GM21390 (cell line): ENCODE results near the gene SHC1.

Experiments
- ATAC-seq: cut with Tn5 transposase; IDR thresholded peaks from one replicate; pipeline ENCODE4 v1.9.1; 2021; ENCODE audit not compliant: unreplicated experiment

Gene SHC1

DNA sequence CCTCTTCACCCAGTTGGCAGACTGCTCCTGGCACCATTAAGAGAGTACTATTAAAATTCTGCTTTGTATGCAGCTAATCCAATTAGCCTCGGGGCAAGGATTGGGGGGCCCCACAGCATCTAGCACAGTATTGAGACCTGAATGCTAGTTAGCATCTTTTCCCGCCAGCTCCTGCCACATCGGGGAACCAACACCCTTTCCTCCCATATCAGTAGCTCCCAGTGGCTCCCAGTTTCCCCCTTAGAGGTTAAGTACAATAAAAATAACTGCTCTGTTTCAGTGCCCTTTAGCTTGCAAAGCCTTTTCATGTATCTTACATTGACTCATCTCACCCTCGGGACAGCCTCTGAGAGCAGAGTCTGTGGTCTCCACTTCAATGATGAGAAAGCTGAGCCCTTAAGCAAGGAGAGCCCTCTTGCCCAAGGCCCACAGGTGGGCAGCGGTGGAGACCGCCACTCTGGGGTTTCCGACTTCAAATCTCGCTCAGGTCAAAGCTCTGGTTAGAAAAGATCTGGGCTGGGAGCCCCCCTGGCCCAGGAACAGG, 29.8 kb downstream of the SHC1 start:
- no peak for ATAC-seq

DNA sequence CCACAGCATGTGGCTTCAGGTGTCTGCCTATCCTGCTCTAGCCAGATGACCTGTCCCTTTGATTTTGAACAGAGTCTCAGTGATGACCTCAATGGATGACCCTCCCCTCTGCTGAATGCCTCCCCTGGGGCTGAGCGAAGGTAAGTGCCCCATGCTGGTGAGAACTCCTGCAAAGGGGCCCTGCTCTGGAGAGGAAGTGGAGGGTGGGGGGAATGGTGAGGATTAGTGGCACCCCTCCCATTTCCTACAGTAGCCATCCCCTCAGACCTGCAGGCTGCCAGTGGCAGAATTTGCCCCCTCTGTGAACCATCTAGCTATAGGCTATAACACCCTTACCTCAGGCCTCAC, 30.4 kb downstream of the SHC1 start:
- ATAC-seq, result no peak

DNA sequence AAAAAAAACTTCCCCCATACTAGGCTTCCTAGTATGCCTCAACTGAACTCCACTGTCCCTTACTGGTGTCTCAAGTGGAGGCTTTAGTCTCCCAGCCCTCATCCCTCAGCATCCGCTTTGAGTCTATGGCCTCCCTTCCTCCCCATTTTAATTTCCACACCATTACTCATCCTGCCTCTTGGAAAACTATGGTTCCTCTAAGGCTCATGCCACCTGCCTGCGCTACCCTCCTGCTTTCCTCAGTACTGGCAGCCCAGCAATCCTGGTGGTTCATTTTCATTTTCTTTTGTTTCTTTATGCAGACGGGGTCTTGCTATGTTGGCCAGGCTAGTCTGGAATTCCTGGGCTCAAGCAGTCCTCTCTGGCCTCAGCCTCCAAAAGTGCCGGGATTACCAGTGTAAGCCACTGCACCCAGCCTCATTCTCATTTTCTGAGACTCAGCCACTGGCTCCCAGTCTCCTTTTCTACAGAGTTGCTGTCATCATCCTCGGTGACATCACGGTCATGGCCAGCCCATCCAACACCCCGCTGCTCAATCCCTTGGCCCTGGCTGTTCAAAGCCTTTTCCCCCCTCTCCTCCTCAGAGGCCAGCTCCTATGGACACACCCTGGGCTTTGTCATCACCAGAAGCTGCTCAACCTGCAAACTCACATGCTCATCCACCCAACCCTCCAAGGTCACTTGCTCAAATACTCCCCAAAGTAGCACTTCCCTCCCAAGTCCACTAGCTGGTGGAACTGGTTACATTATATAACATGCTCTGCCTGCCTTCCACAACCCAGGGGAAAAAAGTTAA, 31.7 kb downstream of the SHC1 start:
- ATAC-seq, result no peak

DNA sequence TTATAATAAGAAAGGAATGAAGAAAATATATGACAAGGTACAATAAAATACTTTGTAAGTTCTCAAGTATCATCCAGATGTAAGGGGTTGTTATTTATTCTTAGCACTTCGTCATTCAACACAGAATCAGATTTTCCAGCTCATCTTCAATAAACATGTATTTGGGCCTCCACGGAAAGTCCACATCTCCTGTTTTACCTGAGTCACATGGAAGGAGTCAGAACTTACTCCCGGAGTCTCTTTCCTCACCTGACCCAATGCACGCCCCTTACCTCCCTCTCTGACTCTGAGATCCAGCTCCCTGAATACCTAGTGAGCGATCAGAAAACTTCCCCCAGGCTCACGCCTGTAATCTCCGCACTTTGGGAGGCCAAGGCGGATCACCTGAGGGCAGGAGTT, 32.6 kb downstream of the SHC1 start:
- no peak for ATAC-seq

DNA sequence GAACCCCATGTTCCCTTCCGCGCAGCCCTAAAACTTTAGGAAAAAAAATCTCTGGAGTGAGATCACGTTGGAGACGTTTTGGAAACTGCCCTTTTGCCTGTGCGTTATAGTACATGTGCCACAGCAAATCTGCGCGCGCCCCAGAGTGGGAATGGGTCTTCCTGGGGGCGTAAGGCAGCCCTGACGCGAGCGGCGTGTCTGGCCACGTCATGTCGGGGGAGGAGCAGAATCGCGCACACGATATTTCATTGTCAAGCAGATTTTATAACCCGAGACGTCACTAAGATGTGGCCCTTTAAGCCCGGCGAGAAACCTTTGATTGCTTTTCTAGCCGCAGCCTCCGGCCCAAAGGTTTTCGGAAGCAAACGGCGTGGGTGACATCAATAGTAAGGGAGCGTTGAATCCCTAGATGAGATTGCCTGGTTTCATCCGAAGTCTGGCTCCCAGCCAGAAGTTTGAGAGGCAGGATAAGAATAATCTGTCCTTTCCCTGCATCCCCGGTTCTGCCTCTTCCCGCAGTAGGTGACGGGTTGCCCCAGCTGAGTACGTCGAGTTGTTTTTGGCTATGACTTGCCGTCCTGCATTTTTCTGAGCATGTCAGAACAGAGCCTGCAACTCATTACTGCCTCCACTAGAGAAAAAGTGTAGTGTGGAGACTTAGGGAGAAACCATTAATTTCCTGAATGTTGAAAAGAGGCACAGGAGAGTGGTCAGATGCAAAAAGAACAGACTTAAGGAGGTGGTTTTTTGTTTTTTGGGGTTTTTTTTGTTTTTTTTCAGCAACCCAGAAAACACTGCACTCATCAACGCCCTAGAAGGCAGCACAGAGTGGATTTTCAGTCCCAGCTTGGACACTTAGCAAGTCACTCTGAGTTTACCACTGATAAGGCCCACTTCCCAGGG, 33.2 kb downstream of the SHC1 start:
- peak; percentile 53 for ATAC-seq

DNA sequence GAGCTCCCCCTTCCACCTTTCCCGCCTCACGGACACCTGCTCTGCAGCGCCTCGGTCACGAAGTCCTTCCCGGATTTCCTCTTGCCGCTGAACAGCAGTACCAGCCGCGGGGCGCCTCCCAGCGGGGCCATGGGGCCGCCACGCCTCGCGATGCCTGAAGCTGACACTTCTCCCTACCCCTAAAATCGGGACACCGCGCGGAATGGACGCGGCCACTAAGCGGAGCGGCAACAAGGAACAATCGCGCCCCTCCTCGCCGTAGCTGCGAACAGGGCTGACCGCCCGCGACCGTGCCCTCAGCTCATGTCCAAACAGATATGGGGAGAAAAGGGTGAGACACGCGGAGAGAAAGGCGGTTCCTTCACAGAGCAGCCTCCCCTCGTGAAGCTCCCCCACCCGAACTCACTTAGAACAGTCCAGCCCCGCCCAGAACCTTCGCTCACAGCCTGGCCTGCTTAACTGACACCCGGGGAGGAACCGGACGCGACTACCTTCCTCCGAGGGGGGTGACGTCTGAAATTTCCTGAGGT, 33.9 kb downstream of the SHC1 start, which contains the start of gene PMVK:
PMVK (minus strand) TSS at position 165 of the 530 bp plus-strand sequence; CDS start at position 131, 34 bp downstream.
- peak; percentile 57 for ATAC-seq

DNA sequence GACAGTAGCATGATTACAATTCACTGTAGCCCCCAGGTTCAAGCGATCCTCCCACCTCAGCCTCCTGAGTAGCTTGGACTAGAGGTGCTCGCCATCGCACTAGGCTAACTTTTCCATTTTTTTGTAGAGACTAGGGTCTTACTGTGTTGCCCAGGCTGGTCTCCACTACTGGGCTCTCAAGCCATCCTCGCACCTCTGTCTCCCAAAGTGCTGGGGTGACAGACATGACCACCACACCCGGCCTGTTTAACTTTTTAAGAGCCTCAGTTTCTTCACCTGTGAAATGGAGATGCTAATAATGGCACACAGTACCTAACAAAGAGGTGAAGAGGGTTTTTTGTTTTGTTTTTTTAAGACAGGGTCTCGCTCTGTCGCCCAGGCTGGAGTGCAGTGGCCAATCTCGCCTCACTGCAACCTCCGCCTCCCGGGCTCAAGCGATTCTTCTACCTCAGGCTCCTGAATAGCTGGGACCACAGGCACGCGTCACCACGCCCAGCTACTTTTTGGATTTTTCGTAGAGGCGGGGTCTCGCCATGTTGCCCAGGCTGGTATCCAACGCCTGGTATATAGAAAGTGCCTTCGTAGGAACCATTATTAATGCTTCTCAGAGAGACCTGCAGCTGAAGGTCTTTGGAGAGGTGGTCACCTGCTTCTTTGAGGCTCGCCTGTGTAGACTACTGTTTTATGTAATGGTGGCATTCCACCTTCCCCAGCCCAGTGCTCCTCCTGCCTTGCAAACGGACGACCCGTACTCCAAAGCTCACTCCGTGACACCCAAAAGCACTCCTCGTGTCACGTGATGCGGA, 34.6 kb downstream of the SHC1 start:
- ATAC-seq, result no peak

DNA sequence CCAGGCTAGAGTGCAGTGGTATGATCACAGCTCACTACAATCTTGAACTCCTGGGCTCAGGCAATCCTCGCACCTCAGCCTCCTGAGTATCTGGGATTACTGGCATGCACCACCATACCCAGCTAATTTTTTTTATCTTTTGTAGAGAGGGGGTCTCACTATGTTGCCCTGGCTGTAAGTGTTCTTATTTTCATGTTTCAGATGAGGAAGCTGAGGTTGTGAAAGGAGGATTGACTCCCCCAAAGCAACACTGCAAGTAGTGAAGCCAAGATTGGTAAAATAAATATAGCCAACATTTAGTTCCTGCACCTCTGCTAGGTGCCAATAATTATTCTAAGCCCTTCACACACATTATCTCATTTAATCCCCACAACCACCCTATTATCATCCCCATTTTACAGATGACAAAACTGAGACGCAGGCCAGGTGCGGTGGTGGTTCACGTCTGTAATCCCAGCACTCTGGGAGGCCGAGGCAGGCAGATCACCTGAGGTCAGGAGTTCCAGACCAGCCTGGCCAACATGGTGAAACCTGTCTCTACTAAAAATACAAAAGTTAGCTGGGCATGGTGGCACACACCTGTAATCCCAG, 36.1 kb downstream of the SHC1 start:
- ATAC-seq, result no peak

DNA sequence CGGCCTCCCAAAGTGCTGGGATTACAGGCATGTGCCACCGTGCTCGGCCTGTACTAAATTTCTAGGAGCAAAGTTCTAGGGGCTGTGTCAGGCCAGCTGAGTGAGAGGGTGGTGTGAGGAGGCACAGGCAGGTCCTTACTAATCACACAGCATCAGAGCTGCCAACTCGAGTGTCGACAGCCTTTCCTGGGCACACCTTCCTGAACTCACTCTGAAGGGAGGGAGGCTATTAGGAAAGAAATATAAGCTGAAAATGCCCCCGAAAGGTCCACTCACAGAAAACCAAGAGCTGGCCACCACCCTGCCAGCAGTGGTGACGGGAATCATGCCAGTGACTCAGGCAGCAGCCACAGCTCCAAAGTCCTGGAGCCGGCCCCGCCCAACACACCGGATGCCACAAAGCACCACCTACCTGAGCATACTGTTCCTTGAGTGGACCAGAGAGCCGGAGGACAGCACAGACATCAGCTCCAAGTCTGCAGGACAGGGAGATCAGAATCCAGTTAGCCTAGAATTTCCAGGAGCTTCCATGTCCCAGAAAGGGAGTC, 38.5 kb downstream of the SHC1 start:
- ATAC-seq, result no peak

DNA sequence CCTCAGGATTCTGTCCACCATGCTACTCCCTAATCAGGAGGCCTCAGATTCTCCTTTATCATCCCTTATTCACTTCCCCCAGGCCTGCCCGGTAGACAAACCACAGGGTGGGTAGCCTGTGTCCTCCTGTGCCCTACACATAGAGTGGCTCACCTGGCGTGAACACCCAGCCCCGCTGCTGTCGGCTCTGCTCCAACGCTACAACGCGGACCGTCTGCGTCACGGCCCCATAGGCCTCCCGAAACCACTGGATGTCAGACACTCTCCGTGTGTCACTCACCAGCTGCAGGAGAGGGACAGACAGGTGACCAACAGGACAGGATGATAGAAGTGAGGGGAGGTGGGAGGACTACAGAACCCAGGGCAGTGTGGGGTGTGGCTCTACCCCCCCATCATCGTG, 44.3 kb downstream of the SHC1 start:
- no peak for ATAC-seq

DNA sequence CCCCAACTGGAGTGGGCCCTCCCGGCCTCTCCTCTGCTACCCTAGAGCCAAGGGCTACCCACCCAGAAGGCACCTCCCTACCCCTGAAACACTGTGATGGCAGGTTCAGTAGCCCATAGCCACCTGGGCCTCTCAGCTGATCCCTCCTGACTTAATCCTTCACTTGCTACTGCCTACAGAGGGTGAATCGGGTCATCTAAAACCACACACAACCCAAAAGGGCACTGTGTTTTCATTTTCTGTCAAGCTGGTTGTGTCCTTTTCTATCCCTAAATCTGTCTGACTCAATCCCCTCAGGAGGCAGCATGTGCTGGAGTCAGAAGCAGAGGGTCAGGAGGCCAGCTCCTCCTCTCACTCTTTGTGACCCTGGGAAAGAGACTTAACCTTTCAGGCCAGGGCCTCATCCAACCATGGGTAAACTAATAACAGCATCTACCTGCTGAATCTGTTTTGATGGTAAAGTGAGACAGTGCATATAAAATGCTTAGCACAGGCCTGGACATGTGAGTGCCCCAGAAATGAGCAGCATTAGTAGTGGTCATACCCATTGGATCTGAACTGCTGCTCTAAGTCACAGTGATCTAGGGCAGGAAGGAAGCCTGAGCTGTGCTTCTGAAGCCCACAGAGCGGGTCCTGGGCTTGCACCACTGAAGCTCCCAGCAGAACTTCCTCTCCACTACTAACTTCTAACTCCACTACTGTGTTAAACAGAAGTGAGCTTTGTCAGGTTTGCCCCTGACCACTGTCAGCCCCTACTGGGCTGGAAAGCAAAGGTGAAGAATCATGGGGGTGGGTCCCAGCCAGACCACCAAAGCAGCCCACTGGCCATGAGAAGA, 45.0 kb downstream of the SHC1 start:
- no peak for ATAC-seq

DNA sequence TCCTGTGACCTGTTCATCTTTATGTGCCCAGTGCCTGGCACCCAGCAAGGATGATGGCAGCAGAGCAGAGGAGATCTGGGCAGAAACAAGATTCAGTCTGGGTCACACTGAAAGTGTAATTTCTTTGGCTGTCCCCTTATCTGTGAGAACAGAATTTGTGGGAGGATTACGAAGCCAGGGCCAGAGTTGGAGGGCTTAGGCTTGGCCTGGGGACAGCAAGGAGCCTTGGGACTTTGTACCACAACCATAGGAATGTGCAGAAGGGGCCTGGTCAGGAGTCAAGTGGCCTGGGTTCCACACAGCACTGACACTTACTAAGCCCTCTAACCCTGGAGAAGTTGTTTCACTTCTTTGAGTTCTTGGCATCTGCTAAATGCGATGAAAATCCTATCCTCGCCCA, 46.9 kb downstream of the SHC1 start:
- ATAC-seq, result no peak

DNA sequence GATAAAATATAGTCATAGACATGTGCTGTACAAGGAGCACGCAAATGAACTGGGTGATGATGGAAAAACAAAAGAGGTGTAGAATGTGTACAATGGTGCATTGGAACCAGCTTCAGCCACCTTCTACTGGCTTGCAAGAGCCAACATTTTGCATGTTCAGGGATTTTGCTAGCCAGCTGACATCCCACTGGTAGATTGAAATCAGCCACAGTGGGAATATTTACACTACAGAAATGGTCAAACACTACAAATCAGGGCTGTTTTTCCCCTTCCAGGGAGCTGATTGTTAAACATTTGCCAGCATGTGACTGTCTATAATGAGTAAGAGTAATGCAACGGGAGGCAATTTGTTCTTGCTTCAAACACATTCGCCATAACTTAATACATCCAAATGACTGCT, 57.3 kb downstream of the SHC1 start:
- no peak for ATAC-seq

DNA sequence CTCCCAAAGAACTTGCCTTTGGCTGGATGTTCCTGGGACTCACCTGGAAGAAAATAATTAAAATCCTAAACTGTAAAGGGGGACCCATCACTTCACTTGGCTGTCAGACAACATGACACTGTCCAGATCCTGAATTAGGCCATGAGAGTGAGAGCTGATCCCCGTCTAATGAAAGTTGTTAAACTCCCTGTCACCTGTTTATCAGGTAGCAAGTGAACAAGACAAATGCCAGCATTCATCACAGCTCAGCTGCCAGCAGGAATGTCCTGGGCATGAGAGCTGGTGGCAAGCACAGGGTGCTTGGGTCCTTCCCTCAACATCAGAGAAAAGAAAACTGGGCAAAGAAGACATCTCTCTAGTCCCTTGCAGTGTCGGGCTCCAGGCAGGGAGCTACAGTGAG, 57.8 kb downstream of the SHC1 start:
- ATAC-seq, result no peak
